Activated CD4-positive, alpha-beta memory T cell treated with anti-CD3 and anti-CD28 coated beads for 36 hours (primary cell): ENCODE measurements around the gene ANKS1B. TPM values are rescaled to one million over a fixed set of nuclear protein-coding genes. Genes with fewer than 3 reads are reported as not detected.

Experiments used
- CTCF ChIA-PET: fragments of 350-600 bp; sonication (Branson Sonifier 250); formaldehyde crosslinking; loops from one replicate; lab custom pipeline; 2021; ENCODE audit warnings: antibody characterized with exemption, inconsistent platforms; lab: Charles Lee
- POLR2A ChIA-PET: fragments of 350-600 bp; sonication (Branson Sonifier 250); formaldehyde crosslinking; loops from one replicate; lab custom pipeline; 2021; ENCODE audit warnings: antibody characterized with exemption; lab: Charles Lee
- DNase-seq: peaks from one replicate; pipeline ENCODE4 v3.0.0-alpha.2; 2020
- H3K27ac Mint-ChIP-seq: one replicate; pipeline ENCODE4 v1.8.0; 2021; ENCODE audit warnings: mixed read lengths
- H3K27me3 Mint-ChIP-seq: one replicate; pipeline ENCODE4 v1.8.0; 2021; ENCODE audit warnings: mixed read lengths
- H3K36me3 Mint-ChIP-seq: one replicate; pipeline ENCODE4 v1.8.0; 2021; ENCODE audit warnings: mixed read lengths
- H3K4me1 Mint-ChIP-seq: one replicate; pipeline ENCODE4 v1.8.0; 2021; ENCODE audit warnings: low read depth, mixed read lengths
- H3K4me3 Mint-ChIP-seq: one replicate; pipeline ENCODE4 v1.8.0; 2021; ENCODE audit warnings: mild to moderate bottlenecking, mixed read lengths
- H3K9me3 Mint-ChIP-seq: one replicate; pipeline ENCODE4 v1.8.0; 2021; ENCODE audit warnings: mixed read lengths
- intact Hi-C: fragments of 100-400 bp; cut with micrococcal nuclease; formaldehyde crosslinking; loops from one replicate; pipeline ENCODE4 v1.15.1; 2023
- total RNA-seq, 2 experiments: library from RNA; stranded (reverse); gene quantifications; one replicate each; pipeline ENCODE4 v1.2.3, GENCODE V29; 2021

ANKS1B gene
- total RNA-seq, 2 experiments from 2014 or later: 0.97 to 1.0 TPM

DNA sequence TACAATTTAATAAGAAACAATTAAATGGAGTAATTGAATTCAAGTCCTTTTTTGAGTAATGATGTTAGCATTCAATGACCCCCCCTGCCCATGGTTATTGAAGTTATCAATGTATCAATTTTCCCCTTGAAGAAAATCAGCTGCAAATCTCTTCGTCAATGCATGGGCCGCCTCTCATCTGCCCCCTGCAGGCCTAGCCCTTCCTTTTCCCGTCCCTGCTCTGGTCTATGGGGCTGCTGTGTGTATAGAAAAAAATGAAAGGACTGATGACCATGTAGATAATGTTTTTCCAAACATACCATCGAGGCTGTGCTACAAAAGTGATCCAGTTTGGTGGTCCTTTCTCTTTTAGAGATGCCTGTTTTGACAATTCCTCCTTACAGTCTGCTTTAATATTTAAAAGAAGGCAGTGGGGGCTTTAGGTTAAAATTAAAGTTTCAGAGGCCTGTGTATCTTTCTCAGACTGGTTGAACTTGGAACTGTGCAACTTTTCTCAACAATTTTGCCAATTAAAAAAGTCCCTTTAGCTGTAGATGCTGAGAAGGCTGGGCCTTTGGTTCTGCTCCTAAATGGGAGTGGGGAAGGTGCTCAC lies 1241.3 kb downstream of the ANKS1B start:
- no peak overlapping the region for H3K4me3 Mint-ChIP-seq
- no peaks in the 10 kb centered on the region for H3K36me3 Mint-ChIP-seq
- H3K9me3 Mint-ChIP-seq: no peaks in the 10 kb centered on the region
- intact Hi-C loops: loop anchor here (1.0 to 10.0 kb wide), 3 partner anchors 44 to 1839 kb away; partner anchors contain the start of genes DEPDC4, NEDD1 and SCYL2
- H3K4me1 Mint-ChIP-seq: peaks cover 60% of the 10 kb centered on the region
- H3K27ac Mint-ChIP-seq: peak overlapping the region; percentile 57
- DNase-seq: peak; percentile 76
- ChIA-PET POLR2A (no interaction called here), CTCF (interaction anchor here (1.2 to 4.6 kb wide), 6 partner anchors 9 to 255 kb away, joined by 4 to 39 read pairs (median 20); no protein-coding TSS in a partner anchor)
- peaks cover 16% of the 10 kb centered on the region for H3K27me3 Mint-ChIP-seq

GRCh38 chr12:98741556-98742265 lies 1243.0 kb downstream of the ANKS1B start:
- intact Hi-C loops: loop anchor here (1.0 to 10.0 kb wide), 10 partner anchors 13 to 1837 kb away; partner anchors contain the start of genes ACTR6, APAF1, DEPDC4 and IKBIP
- ChIA-PET CTCF (interaction anchor here (0.7 to 4.6 kb wide), 10 partner anchors 11 to 257 kb away, joined by 3 to 39 read pairs (median 6); no protein-coding TSS in a partner anchor), POLR2A (interaction anchor here (0.7 to 3.2 kb wide), 4 partner anchors 12 to 225 kb away, joined by 3 to 35 read pairs (median 4); no protein-coding TSS in a partner anchor)
- H3K27me3 Mint-ChIP-seq: peaks cover 7% of the 10 kb centered on the region
- no peaks in the 10 kb centered on the region for H3K9me3 Mint-ChIP-seq
- H3K4me3 Mint-ChIP-seq: peak overlapping the region; percentile 45
- peak; percentile 80 for DNase-seq
- H3K4me1 Mint-ChIP-seq: peaks cover 70% of the 10 kb centered on the region
- no peaks in the 10 kb centered on the region for H3K36me3 Mint-ChIP-seq
- H3K27ac Mint-ChIP-seq: peak overlapping the region; percentile 95

- DNase-seq: peak; percentile 78
- no peaks in the 10 kb centered on the region for H3K36me3 Mint-ChIP-seq
- ChIA-PET POLR2A (interaction anchor here (1.7 to 3.2 kb wide), 3 partner anchors 12 to 225 kb away, joined by 4 to 35 read pairs (median 5); no protein-coding TSS in a partner anchor), CTCF (interaction anchor here (0.7 to 4.6 kb wide), 9 partner anchors 11 to 258 kb away, joined by 3 to 39 read pairs (median 8); no protein-coding TSS in a partner anchor)
- peak overlapping the region; percentile 95 for H3K27ac Mint-ChIP-seq
- H3K4me1 Mint-ChIP-seq: peaks cover 65% of the 10 kb centered on the region
- peaks cover 3% of the 10 kb centered on the region for H3K27me3 Mint-ChIP-seq
- H3K9me3 Mint-ChIP-seq: no peaks in the 10 kb centered on the region
- H3K4me3 Mint-ChIP-seq: peak overlapping the region; percentile 45
- intact Hi-C loops: loop anchor here (1.0 to 10.0 kb wide), 9 partner anchors 13 to 1836 kb away; partner anchors contain the start of genes ACTR6, APAF1, DEPDC4 and IKBIP
These were observed 1243.6 kb downstream of the ANKS1B start for GRCh38 chr12:98741196-98741555.

DNA sequence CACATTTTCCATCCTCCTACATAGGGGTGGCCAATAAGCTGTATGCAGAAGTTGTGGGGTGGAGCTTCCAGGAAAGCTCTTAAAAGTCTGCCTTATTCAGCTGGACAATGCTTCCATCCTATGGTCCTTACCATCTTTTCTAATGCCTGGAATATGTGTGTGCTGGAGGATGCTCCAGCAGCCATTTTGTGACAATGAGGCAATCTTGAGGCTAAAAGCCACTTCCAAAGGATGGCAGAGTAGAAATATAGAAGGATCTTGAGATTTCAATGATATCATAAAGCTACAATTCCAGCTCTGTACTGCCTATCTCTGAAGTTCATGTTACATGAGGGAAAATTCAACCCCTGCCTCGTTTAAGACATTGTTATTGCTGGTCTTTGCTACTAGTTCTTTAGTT lies 1244.0 kb downstream of the ANKS1B start:
- DNase-seq: no peak
- Mint-ChIP-seq H3K27me3 (no peaks in the 10 kb centered on the region), H3K36me3 (no peaks in the 10 kb centered on the region), H3K4me3 (peak overlapping the region; percentile 45), H3K9me3 (no peaks in the 10 kb centered on the region), H3K4me1 (peaks cover 61% of the 10 kb centered on the region), H3K27ac (peak overlapping the region; percentile 95)
- POLR2A ChIA-PET: interaction anchor here (1.7 to 3.2 kb wide), 3 partner anchors 13 to 224 kb away, joined by 4 to 35 read pairs (median 5); no protein-coding TSS in a partner anchor
- CTCF ChIA-PET: interaction anchor here (0.7 to 4.6 kb wide), 9 partner anchors 10 to 258 kb away, joined by 3 to 39 read pairs (median 8); no protein-coding TSS in a partner anchor
- intact Hi-C loops: loop anchor here (1.0 to 10.0 kb wide), 9 partner anchors 14 to 1836 kb away; partner anchors contain the start of genes ACTR6, APAF1, DEPDC4 and IKBIP

DNA sequence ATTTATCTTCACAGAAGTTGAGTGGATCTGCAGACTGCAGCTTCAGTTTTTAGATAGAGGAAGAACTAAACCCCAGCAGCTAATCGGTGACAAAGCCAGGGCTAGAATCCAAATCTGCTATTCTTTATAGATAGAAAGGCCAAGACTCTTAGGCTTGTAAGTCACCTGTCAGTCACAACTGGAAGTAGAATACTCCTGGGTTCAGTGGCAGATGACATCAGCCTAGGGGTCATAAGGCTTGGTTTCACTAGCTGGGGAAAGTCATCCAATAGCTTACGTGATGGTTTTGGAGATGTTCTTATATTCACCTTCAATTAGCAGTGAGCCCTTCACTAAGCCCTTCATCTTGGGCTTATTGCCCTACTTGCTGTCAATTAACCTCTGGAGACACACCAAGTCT lies 1246.2 kb downstream of the ANKS1B start:
- Mint-ChIP-seq H3K27ac (no peak overlapping the region), H3K36me3 (no peaks in the 10 kb centered on the region), H3K9me3 (no peaks in the 10 kb centered on the region), H3K4me1 (peaks cover 62% of the 10 kb centered on the region), H3K4me3 (no peak overlapping the region), H3K27me3 (no peaks in the 10 kb centered on the region)
- POLR2A ChIA-PET: interaction anchor here (1.3 kb wide), 1 partner anchor 95 kb away, joined by 4 read pairs; no protein-coding TSS in a partner anchor
- CTCF ChIA-PET: no interaction called here
- intact Hi-C loops: no loop called here
- DNase-seq: peak; percentile 48

GRCh38 chr12:98738002-98738401 lies 1246.7 kb downstream of the ANKS1B start:
- no peaks in the 10 kb centered on the region for H3K27me3 Mint-ChIP-seq
- H3K4me1 Mint-ChIP-seq: peaks cover 57% of the 10 kb centered on the region
- no peaks in the 10 kb centered on the region for H3K36me3 Mint-ChIP-seq
- H3K27ac Mint-ChIP-seq: no peak overlapping the region
- no peak for DNase-seq
- H3K9me3 Mint-ChIP-seq: no peaks in the 10 kb centered on the region
- ChIA-PET POLR2A (no interaction called here), CTCF (no interaction called here)
- intact Hi-C loops: no loop called here
- no peak overlapping the region for H3K4me3 Mint-ChIP-seq

DNA sequence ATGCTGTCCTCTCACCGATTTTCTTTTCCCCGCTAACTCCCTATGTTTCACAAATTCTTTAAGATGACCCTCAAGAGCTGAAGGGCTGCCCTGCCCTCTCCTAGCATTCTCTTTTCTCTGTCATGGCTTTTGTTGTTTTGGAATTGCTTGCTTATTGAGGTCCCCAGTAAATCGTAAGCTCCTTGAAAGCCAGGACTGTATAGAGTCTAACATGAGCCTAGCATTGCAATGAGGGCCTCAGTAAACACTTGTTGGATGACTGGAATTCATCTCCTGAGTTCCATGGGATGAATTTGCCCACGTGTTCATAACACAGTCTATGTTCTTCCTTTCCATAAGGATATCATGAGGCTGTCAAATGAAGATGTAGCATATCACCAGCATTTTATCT lies 1247.4 kb downstream of the ANKS1B start:
- no peak for DNase-seq
- ChIA-PET CTCF (no interaction called here), POLR2A (no interaction called here)
- intact Hi-C loops: no loop called here
- H3K4me1 Mint-ChIP-seq: peaks cover 51% of the 10 kb centered on the region
- H3K27me3 Mint-ChIP-seq: no peaks in the 10 kb centered on the region
- peaks cover 1% of the 10 kb centered on the region for H3K36me3 Mint-ChIP-seq
- no peak overlapping the region for H3K4me3 Mint-ChIP-seq
- no peak overlapping the region for H3K27ac Mint-ChIP-seq
- no peaks in the 10 kb centered on the region for H3K9me3 Mint-ChIP-seq

DNA sequence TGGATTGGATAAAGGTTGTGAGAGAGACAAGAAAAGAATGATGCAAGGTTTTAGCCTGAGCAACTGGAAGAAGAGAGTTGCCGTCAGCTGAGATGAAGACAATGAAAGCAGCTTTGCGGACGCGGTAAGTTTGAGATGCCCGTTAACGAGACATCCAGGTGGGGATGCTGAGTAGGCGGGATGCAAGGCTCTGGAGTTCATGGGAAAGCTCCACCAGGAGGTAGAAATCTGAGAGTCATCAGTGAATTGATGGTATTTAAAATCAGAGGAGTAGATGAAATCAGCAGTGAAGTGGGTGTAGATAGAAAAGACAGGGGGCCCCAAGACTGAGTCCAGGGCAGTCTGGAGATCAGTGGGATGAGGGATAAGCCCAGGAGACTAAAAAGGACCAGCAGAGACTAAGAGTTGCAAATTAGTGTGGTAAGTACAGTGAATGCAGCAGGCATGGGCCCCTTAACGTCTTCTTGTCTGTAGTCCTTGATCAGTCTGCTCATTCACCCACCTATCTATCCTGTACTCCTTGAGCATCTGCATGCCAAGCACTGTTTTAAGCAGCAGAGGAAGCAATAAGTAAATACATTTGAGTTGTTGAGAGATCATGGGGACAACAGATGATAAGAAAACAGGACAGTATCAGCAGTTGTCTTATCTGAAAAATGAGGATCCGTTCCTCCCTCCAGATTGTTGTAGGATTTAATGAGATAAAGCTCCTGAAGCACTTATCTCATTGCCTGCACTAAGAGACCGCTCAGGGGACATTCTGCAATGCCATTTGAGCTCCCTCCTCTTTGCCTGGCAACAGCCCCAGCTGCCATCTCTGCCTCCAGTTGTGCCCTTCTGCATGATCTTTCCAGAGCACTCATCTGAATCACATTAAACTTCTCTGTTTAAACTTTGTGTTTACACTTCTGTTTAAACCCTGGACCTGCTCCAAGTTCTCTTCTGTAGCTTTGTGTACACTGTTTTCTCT lies 1248.1 kb downstream of the ANKS1B start:
- Mint-ChIP-seq H3K4me3 (no peak overlapping the region), H3K9me3 (no peaks in the 10 kb centered on the region), H3K27ac (no peak overlapping the region), H3K4me1 (peaks cover 44% of the 10 kb centered on the region), H3K27me3 (no peaks in the 10 kb centered on the region), H3K36me3 (peaks cover 1% of the 10 kb centered on the region)
- intact Hi-C loops: no loop called here
- ChIA-PET POLR2A (interaction anchor here (0.7 kb wide), 1 partner anchor 141 kb away, joined by 3 read pairs; no protein-coding TSS in a partner anchor), CTCF (interaction anchor here (1.3 to 2.5 kb wide), 2 partner anchors 11 to 37 kb away, joined by 4 to 11 read pairs; no protein-coding TSS in a partner anchor)
- no peak for DNase-seq

DNA sequence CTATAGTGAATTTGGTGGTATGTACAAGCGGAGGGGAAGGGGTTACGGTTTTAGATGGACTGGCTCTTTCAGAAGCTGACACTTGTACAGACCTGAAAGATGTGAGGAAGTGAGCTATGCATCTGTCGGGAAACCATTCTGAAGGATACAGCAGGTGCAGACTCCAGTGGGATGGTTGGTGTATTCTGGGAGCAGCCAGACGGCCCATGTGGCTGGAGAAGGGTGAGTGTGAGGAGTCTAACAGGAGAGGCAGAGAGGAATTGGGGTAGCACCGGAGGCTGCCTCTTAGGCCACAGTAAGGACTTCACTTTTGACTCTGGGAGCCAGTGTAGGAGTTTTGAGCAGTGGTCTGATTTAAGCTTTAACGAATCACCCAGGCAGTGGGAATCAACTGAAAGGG lies 1248.9 kb downstream of the ANKS1B start:
- Mint-ChIP-seq H3K4me3 (no peak overlapping the region), H3K4me1 (peaks cover 36% of the 10 kb centered on the region), H3K36me3 (peaks cover 7% of the 10 kb centered on the region), H3K27ac (no peak overlapping the region), H3K9me3 (no peaks in the 10 kb centered on the region), H3K27me3 (no peaks in the 10 kb centered on the region)
- no peak for DNase-seq
- CTCF ChIA-PET: interaction anchor here (1.3 to 2.5 kb wide), 2 partner anchors 11 to 37 kb away, joined by 4 to 11 read pairs; no protein-coding TSS in a partner anchor
- POLR2A ChIA-PET: interaction anchor here (0.7 kb wide), 1 partner anchor 140 kb away, joined by 3 read pairs; no protein-coding TSS in a partner anchor
- intact Hi-C loops: no loop called here

GRCh38 chr12:98733667-98734350 lies 1250.9 kb downstream of the ANKS1B start:
- Mint-ChIP-seq H3K4me1 (peaks cover 17% of the 10 kb centered on the region), H3K36me3 (peaks cover 14% of the 10 kb centered on the region), H3K27ac (no peak overlapping the region), H3K9me3 (no peaks in the 10 kb centered on the region), H3K27me3 (no peaks in the 10 kb centered on the region), H3K4me3 (no peak overlapping the region)
- intact Hi-C loops: no loop called here
- ChIA-PET POLR2A (interaction anchor here (0.6 kb wide), 1 partner anchor 81 kb away, joined by 3 read pairs; no protein-coding TSS in a partner anchor), CTCF (interaction anchor here (0.6 to 2.5 kb wide), 2 partner anchors 9 to 35 kb away, joined by 3 to 11 read pairs; no protein-coding TSS in a partner anchor)
- no peak for DNase-seq
